Measurements from ENCODE around the gene EML3. TPM values are rescaled to one million over a fixed set of nuclear protein-coding genes. Genes with fewer than 3 reads are reported as not detected.

EML3 gene
- total and polyA plus RNA-seq, 2 of the 8 experiments (the other 6 are each of a cell fraction or from before 2014, with no cell fraction given), result 19.2 to 29.9 TPM

- Histone ChIP-seq H4K20me1 (replicated peaks in 1 of 2; ENCODE audit: control insufficient read depth in 1 of 2, insufficient read depth in 2 of 2, low read length in 2 of 2) (peaks cover 0 to 3% of the 10 kb centered on the region in 2 experiments), H4K91ac (replicated peaks; ENCODE audit: insufficient read length, low read length) (peak within 1 kb of the TSS; percentile 44), H4K5ac (ENCODE audit: insufficient read length, low read depth, low read length) (peak within 1 kb of the TSS; percentile 48), H3K79me1 (ENCODE audit: low read depth, low read length) (no peaks in the 10 kb centered on the region), H3K14ac (ENCODE audit: insufficient read length) (no peak within 1 kb of the TSS), H2BK20ac (ENCODE audit: low read length) (no peak within 1 kb of the TSS), H3K27me3 (replicated peaks in 1 of 4; ENCODE audit: control insufficient read depth in 3 of 4, extremely low read depth in 1 of 4, insufficient read depth in 3 of 4, low read length in 3 of 4) (no peaks in the 10 kb centered on the region), H3K4me3 (ENCODE audit: extremely low read depth in 1 of 4, insufficient read depth in 2 of 4, low read depth in 3 of 4, low read length in 4 of 4) (peak within 1 kb of the TSS; percentile 59 to 87 (median 83)), H4K8ac (ENCODE audit: extremely low read depth, insufficient read depth, low read length) (peak within 1 kb of the TSS; percentile 86; the same call in 1 of the 2 replicates), H2AK5ac (ENCODE audit: low read depth, low read length) (no peak within 1 kb of the TSS), H3K56ac (replicated peaks; ENCODE audit: insufficient read length, low read depth, low read length) (peak within 1 kb of the TSS; percentile 43), H3K4ac (replicated peaks; ENCODE audit: insufficient read length, low read depth, low read length) (no peak within 1 kb of the TSS), H2AFZ (ENCODE audit: low read length) (no peak within 1 kb of the TSS), H3K23ac (ENCODE audit: insufficient read length) (no peak within 1 kb of the TSS), H3K27ac (ENCODE audit: low read depth, low read length) (peak within 1 kb of the TSS; percentile 46), H3K18ac (ENCODE audit: extremely low read depth, low read length) (peak within 1 kb of the TSS; percentile 83), H3K9me3 (ENCODE audit: insufficient read depth in 2 of 2, low read depth in 1 of 2, low read length in 1 of 2) (no peaks in the 10 kb centered on the region), H2BK12ac (ENCODE audit: low read depth, low read length) (0 out of 2 replicates have a peak within 1 kb of the TSS, but pooled peaks have one; percentile 27), H3K36me3 (ENCODE audit: control insufficient read depth in 2 of 4, insufficient read depth in 4 of 4, low read length in 3 of 4) (peaks cover 14 to 19% (median 16%) of the 10 kb centered on the region in 4 experiments), H3K9ac (replicated peaks in 1 of 4; ENCODE audit: extremely low read depth in 1 of 4, low read depth in 3 of 4, low read length in 3 of 4) (peak within 1 kb of the TSS; percentile 51 to 82 (median 77)), H2BK15ac (ENCODE audit: low read length) (no peak within 1 kb of the TSS), H3K23me2 (ENCODE audit: low read depth, low read length) (peaks cover 4% of the 10 kb centered on the region; the same call in 1 of the 2 replicates), H3K4me2 (ENCODE audit: insufficient read depth in 1 of 2, low read depth in 2 of 2, low read length in 2 of 2) (peak within 1 kb of the TSS; percentile 66 to 68), H2BK120ac (replicated peaks; ENCODE audit: low read depth, low read length) (no peak within 1 kb of the TSS), H2BK5ac (ENCODE audit: low read depth, low read length) (peak within 1 kb of the TSS; percentile 71; the same call in 1 of the 2 replicates), H3K79me2 (ENCODE audit: control insufficient read depth in 1 of 2, insufficient read depth in 2 of 2, low read length in 2 of 2) (no peaks in the 10 kb centered on the region), H3K4me1 (replicated peaks in 1 of 4; ENCODE audit: control insufficient read depth in 3 of 4, insufficient read depth in 4 of 4, low read length in 3 of 4) (peaks cover 0 to 5% (median 0%) of the 10 kb centered on the region in 4 experiments; a peak in 1 of 7 replicates)
- CTCF ChIA-PET (ENCODE audit: partially characterized antibody), result interaction anchor here (0.6 to 3.5 kb wide), 13 partner anchors 9 to 227 kb away, joined by 3 to 25 read pairs (median 4); partner anchors contain the start of genes C11orf98, CSKMT, EML3 and ROM1
- POLR2A ChIA-PET (ENCODE audit: partially characterized antibody), result interaction anchor here (0.8 to 8.6 kb wide), 42 partner anchors 9 to 260 kb away, joined by 3 to 83 read pairs (median 4); partner anchors contain the start of genes BSCL2, C11orf98, CSKMT and EEF1G
- DNase-seq (ENCODE audit: low read depth in 1 of 2, low spot score in 2 of 2) (peak; percentile 97 to 98), FAIRE-seq (no peak)
- 4% methylated on average over 64 of the region's 77 CpGs; no CpG with 5 or more reads in 1 of the 2 experiments for WGBS, 2 experiments (ENCODE audit: extremely low coverage in 1 of 2, insufficient coverage in 1 of 2, insufficient read length in 1 of 2, insufficient replicate concordance in 2 of 2, low coverage in 1 of 2, low lambda C conversion rate in 2 of 2, missing lambda C conversion rate in 1 of 2)
- TF ChIP-seq EP300 (IDR thresholded peaks at IDR 0.05; ENCODE audit: borderline replicate concordance in 1 of 2, low read depth in 2 of 2, low read length in 2 of 2) (no peak), POLR2AphosphoS5 (IDR thresholded peaks at IDR 0.05; ENCODE audit: low read depth, low read length) (peak; percentile 87), BCL11A (IDR thresholded peaks at IDR 0.05; ENCODE audit: low read depth in 2 of 2, low read length in 2 of 2) (no peak), MAFK (IDR thresholded peaks at IDR 0.05; ENCODE audit: low read depth, low read length) (no peak), ZNF274 (IDR thresholded peaks at IDR 0.05; ENCODE audit: borderline replicate concordance, extremely low read depth, low read length) (no peak), EGR1 (IDR thresholded peaks at IDR 0.05; ENCODE audit: borderline replicate concordance, low read depth, low read length) (no peak), TAF7 (optimal IDR thresholded peaks at IDR 0.05; ENCODE audit: borderline replicate concordance, low read depth, low read length) (no peak), KDM4A (IDR thresholded peaks at IDR 0.05; ENCODE audit: low read depth, low read length, severe bottlenecking) (no peak), HDAC2 (IDR thresholded peaks at IDR 0.05; ENCODE audit: borderline replicate concordance in 1 of 2, low read depth in 2 of 2, low read length in 2 of 2) (peak in 1 of 2 experiments; percentile 35; a peak in 1 of 4 replicates), SP4 (IDR thresholded peaks at IDR 0.05; ENCODE audit: low read length) (peak; percentile 74; the same call in 1 of the 2 replicates)
Measured at GRCh38 chr11:62621567-62622470, 9.2 kb upstream of the EML3 start, which contains the start of gene B3GAT3. B3GAT3 (minus strand) TSS chr11:62621986; CDS start chr11:62621947, 39 bp downstream.
